ENCODE results near the gene UBE2E2.

DNA sequence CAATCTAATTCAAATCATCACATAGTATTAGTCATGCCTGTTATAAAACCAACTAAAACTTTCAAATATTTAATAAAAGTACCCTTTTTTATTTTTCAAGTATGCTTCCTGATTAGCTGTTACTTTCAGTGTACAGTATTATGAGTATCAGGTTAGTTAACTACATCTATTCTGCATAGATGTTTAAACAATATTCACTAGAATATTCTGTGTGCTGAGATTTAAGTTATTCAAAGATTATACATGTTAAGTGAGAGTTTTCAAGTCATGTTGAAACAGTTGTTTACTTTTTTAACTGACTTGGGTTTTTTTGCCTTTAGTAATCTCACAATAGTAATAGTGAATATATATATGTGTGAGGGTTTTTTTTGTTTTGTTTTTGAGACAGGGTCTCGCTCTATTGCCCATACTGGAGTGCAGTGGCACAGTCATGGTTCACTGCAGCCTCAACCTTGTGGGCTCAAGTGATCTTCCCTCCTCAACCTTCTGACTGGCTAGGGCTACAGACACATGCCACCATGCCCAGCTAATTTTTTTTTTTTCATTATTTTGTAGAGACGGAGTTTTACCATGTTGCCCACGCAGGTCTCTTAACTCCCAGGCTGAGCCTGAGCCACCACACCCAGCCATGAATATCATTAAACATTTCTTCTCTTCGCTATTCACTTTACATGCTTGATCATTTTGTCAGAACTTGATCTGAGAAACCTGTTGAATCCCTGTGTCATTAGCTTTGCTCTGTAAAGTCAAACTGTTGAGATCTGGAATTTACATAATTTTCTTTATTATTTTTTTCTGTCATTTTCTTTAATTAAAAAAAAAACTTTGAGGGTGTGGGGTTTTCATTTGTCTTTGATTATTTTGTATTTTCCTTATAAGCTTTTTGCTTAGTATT, 316.4 kb downstream of the UBE2E2 start:
- TF ChIP-seq, protein P1, sequence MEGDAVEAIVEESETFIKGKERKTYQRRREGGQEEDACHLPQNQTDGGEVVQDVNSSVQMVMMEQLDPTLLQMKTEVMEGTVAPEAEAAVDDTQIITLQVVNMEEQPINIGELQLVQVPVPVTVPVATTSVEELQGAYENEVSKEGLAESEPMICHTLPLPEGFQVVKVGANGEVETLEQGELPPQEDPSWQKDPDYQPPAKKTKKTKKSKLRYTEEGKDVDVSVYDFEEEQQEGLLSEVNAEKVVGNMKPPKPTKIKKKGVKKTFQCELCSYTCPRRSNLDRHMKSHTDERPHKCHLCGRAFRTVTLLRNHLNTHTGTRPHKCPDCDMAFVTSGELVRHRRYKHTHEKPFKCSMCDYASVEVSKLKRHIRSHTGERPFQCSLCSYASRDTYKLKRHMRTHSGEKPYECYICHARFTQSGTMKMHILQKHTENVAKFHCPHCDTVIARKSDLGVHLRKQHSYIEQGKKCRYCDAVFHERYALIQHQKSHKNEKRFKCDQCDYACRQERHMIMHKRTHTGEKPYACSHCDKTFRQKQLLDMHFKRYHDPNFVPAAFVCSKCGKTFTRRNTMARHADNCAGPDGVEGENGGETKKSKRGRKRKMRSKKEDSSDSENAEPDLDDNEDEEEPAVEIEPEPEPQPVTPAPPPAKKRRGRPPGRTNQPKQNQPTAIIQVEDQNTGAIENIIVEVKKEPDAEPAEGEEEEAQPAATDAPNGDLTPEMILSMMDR (IDR thresholded peaks at IDR 0.05), result no peak
- TF ChIP-seq POLR2A (IDR thresholded peaks at IDR 0.05), result no peak

Measured in esophagus squamous epithelium (tissue), 4 donors.